Measurements from ENCODE around the gene CBARP.
A peak's percentile ranks its signal among the peaks of the same experiment; 100 is the strongest.

Gene CBARP

GRCh38 chr19:1237754-1238368 is at the start of gene CBARP:
Gene CBARP (minus strand): TSS chr19:1238005. CDS start chr19:1236100, 1,905 bp downstream.
- DNase-seq = no peak

- no peak for DNase-seq
Measured at GRCh38 chr19:1286487-1287353, 48.9 kb upstream of the CBARP start.

GRCh38 chr19:1285737-1286360 is 48.0 kb upstream of the CBARP start, which contains the start of gene EFNA2:
Gene EFNA2 (plus strand): TSS chr19:1285873. CDS start chr19:1286169, 296 bp downstream.
- no peak for DNase-seq

GRCh38 chr19:1284979-1285736 is 47.4 kb upstream of the CBARP start:
- no peak for DNase-seq

GRCh38 chr19:1284293-1284978 is 46.6 kb upstream of the CBARP start:
- no peak for DNase-seq

- DNase-seq = no peak
Measured at GRCh38 chr19:1283917-1284292, 46.1 kb upstream of the CBARP start.

- no peak for DNase-seq
Measured at GRCh38 chr19:1283207-1283916, 45.6 kb upstream of the CBARP start.

- DNase-seq = no peak
Measured at GRCh38 chr19:1282588-1283206, 44.9 kb upstream of the CBARP start.

- no peak for DNase-seq
Measured at GRCh38 chr19:1281569-1282287, 43.9 kb upstream of the CBARP start.

- no peak for DNase-seq
Measured at GRCh38 chr19:1280636-1281568, 43.1 kb upstream of the CBARP start.

GRCh38 chr19:1279782-1280341 is 42.1 kb upstream of the CBARP start:
- peak; percentile 24 for DNase-seq

GRCh38 chr19:1278713-1279660 is 41.2 kb upstream of the CBARP start:
- DNase-seq = no peak

- DNase-seq = no peak
Measured at GRCh38 chr19:1278074-1278473, 40.3 kb upstream of the CBARP start.

GRCh38 chr19:1277061-1277460 is 39.3 kb upstream of the CBARP start:
- no peak for DNase-seq

- DNase-seq = no peak
Measured at GRCh38 chr19:1276628-1277022, 38.8 kb upstream of the CBARP start.

- no peak for DNase-seq
Measured at GRCh38 chr19:1275976-1276627, 38.3 kb upstream of the CBARP start.

GRCh38 chr19:1275260-1275975 is 37.6 kb upstream of the CBARP start, which contains the start of gene FAM174C:
Gene FAM174C (plus strand): TSS chr19:1275530. CDS start chr19:1275550, 20 bp downstream.
- DNase-seq = peak; percentile 94
